Islet precursor cell (in vitro differentiated cells): ENCODE results near the gene SMARCC2.

ENCODE experiments used
- DNase-seq: peaks from one replicate; pipeline ENCODE4 v3.0.0-alpha.2; 2018

SMARCC2 gene

GRCh38 chr12:56189099-56189917, at the start of gene SMARCC2:
TSS of gene SMARCC2 (minus strand) at chr12:56189483. CDS start at chr12:56189461, 22 bp downstream.
- DNase-seq: peak; percentile 98

- DNase-seq: no peak
Observed at GRCh38 chr12:56237552-56237951, 48.3 kb upstream of the SMARCC2 start.

GRCh38 chr12:56236985-56237384, 47.7 kb upstream of the SMARCC2 start:
- DNase-seq: no peak

DNA sequence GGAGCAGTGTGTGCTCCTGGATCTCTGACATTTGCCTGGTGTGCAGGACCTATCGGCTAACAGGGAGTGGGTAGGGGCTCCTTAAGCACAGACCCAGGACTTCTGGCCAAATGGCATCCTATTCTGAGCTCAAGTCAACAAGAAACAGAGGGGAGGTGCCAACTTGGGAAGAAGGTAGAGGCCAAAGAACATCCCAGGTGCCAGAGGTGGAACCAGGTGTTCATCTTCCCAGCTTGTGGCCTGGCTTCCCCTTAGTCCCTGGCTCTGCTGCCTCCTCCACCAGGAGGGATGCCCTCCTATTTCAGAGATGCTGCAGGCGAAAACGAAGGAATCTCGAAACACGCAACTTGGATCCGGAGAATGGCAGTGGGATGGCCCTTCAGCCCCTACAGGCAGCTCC, 46.8 kb upstream of the SMARCC2 start:
- DNase-seq: no peak

DNA sequence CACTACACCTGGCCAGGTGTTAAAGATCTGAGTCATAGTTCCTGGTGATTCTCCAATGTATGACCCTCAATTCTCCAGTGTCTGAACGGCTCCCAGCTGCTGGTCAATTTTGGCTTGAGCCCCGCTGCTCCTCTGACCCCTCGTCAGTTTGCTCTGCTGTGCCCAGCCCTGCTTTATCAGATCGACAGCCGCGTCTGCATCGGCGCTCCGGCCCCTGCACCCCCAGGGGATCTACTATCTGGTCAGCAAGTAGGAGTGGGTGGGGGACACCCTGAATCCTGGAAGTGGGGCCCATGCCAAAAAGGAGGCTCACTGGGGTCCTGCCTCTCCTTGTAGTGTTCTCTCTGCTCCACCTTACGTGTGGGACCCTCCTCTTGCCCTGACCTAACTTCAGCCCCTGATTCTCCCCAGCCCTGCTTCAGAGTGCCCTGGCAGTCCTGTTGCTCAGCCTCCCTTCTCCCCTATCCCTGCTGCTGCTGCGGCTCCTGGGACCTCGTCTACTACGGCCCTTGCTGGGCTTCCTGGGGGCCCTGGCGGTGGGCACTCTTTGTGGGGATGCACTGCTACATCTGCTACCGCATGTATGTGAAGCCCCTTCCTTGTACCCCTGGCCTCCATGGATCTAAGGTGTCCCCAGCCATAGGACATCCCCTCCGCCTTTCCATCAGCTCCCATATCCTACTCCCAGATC, 45.6 kb upstream of the SMARCC2 start:
- DNase-seq: no peak

- no peak for DNase-seq
Observed at GRCh38 chr12:56231184-56231582, 41.9 kb upstream of the SMARCC2 start.

GRCh38 chr12:56230432-56231183, 41.3 kb upstream of the SMARCC2 start:
- DNase-seq: no peak

- no peak for DNase-seq
Observed at GRCh38 chr12:56229916-56230431, 40.7 kb upstream of the SMARCC2 start, which contains the start of gene SLC39A5. TSS of gene SLC39A5 (plus strand) at chr12:56230051. CDS start at chr12:56231275, 1,224 bp downstream.

DNA sequence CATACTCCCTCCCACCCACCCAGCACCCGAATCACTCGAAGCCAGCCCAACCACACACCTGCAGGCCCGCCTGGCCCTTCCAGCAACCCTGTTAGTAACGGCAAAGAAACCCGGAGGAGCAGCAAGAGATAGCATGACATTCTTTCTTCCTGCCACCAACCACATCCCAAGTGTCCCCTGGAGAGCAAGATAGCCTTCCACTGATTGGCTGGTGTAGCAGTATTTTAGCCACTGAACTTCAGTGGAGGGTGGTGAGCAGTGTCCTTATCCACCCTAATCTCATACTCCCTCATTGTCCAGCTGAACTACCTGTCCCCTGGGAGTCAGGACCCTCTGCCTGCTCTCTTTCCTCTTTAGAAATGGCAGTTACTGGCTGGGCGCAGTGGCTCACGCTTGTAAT, 39.8 kb upstream of the SMARCC2 start:
- DNase-seq: no peak

GRCh38 chr12:56224954-56225353, 35.7 kb upstream of the SMARCC2 start:
- DNase-seq: no peak

GRCh38 chr12:56224102-56224701, 34.9 kb upstream of the SMARCC2 start, which contains the start of gene NABP2:
TSS of gene NABP2 (plus strand) at chr12:56224342. CDS start at chr12:56224857, 515 bp downstream.
- DNase-seq: peak; percentile 100

DNA sequence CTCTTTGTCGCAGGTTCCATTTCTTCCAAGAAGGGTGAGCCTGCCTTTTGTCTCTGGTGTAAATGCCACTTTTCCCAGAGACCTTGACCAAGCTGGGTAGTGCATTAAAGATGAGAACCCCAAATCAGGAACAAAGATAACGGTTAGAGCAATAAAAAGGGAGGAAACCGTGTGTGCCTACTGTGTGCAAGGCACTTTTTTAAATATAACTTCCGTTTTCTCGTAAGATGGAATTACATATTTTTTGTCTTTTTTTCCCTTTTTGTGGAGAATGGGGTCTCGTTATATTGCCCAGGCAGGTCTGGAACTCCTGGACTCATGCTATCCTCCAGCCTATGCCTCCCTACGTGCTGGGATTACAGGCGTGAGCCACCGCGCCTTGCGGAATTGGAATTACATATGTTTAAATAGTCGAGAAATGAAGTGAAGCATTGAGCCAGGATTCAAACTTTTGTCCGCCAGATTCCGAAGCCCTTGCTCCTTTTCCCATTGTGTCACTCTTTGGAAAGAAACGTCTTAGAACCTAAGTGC, 34.4 kb upstream of the SMARCC2 start:
- no peak for DNase-seq

DNA sequence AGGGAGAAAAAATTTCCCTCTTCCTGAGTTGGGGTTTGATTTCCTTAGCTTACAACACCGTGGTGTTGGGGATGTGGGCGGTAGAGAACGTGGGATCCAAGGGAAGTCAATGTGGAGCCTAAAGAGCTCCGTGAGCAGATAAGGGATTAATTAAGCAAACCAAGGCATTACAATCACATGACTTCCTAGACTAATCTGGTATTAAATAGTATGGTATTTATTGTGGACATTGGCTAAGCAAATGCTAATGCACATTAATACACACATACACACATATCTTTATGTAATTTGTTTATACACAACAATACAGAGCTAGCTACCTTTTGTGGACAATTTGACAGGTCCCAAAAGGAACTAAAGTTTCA, 33.2 kb upstream of the SMARCC2 start:
- DNase-seq: no peak

DNA sequence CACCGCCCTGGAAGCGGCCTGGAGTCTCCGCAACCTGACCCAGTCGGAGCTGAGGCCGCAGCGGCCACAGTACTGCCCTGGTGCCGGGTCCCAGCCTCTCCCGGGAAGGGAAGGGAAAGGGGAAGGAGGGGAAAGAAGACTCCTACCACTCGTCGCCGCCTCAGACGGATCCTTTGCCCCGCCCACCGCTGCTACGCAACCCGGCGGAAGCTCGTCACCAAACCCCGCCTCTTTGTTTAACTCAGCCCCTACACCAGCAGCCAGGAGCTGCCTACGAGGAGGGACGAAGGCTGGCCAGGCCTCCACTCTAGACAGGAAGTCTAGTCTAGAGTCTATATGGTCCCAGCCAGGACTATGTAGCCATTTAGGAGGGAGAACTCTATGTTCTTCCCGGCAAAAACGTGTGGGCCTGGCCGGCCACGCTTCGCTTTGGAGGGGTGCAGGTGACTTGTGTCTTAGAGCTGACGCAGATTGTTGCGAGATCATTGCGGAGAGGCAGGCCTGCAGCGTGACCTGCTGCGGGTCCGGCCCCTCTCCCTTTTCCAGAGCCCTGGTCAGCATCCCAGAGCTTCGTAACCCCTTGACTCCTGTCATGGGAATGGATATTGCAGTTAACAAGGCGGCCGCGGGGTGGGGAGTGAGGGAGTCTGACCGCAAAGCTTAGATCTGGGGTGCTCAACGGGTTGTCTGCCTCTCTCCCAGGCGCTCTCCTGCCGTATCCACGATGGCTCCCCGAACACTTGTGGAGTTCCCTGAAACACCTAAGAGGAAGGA, 32.7 kb upstream of the SMARCC2 start, which contains the start of gene RNF41:
RNF41 (minus strand) TSS at position 166 of the 774 bp plus-strand sequence. CDS start 7,875 bp downstream, outside the sequence.
- DNase-seq: peak; percentile 100

DNA sequence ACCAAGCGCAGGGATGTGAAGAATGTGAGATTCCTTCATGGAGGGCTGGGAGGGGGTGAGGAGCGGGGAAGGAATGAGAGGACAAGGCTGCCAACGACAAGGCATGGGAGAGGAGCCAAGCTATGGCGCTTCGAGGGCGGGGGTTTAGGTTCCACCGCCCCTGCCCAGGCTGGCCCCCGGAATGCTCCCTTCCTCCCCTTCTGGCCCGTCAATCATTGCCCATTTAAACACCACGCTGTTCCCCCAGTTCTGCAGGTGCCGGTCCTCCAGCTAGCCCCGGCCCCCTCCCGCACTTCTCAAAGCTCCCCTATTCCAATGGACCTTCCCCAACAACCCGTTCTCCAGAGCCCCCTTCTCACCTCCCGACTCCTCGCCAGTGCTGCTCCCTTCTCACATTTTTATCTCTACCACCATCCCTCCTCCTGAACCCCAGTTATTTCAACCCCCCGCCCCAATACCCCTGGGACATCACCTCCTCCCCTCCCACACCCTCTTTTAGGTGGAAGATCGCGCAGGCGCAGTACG, 32.0 kb upstream of the SMARCC2 start:
- DNase-seq: peak; percentile 91

DNA sequence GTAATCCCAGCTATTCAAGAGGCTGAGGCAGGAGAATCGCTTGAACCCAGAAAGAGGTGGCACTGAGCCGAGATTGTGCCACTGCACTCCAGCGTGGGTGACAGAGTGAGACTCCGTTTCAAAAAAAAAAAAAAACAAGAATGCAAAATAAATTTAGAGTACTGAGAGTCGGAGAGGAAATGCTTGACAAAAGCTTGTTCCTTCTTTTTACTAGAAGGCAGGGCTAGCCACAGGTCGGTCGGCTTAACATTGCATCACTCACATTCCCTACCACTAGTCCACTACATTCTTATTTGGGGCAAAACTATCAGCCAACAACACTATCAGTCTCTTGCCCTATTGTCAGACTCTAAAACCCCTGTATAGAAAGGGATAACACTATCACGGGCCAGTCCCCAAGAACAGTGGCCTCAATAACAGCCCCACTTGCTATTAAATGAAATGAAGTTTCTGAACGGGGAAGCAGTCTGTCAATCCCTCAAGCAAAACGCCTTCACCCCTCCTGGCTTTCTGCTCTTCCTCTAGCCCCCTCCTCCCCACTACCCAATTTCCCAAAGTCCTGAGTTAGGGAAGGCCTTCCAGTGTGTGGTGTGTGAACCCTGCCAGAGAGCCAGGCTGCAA, 31.4 kb upstream of the SMARCC2 start:
- no peak for DNase-seq

- DNase-seq: no peak
Observed at GRCh38 chr12:56219840-56220239, 30.6 kb upstream of the SMARCC2 start.

GRCh38 chr12:56216461-56216860, 27.2 kb upstream of the SMARCC2 start:
- DNase-seq: no peak

GRCh38 chr12:56213878-56214277, 24.6 kb upstream of the SMARCC2 start:
- DNase-seq: no peak

DNA sequence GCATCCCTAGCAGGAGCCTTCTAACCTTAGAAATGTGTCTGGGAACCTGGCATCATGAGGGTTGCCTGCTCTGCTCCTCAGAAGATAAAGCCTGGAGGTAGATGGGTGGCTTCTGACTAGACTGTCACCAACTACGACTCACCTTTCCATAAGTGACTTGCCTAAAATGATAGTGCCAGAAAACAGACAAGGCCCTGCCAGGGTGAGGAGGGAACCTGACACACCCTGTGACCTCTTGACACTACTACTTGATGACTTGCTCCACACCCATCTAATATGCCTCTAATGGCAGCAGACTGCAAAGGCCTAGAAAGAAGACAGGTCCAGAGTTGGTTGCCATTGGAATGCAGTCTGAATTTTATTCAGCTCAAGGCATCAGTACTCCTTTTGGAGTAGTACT, 23.1 kb upstream of the SMARCC2 start:
- DNase-seq: no peak

DNA sequence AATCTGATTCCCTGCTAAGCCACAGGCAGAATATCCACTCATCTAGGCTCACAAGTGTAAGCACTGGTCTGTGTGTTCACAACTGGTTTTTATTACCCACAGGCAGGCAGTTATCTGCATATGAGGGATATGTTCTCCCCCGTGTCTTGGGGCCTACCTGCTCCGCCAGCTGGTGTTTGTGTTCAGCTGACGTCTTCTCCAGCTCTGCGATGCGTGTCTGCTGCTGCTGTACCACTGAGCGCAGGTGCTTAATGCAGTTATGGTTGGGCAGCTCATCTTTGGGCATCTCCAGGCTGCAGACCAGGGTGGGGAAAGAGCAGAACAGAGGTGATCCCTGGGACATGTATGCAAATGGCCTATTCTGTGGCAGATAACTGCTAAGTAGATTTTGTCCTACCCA, 18.7 kb upstream of the SMARCC2 start:
- DNase-seq: no peak
